Subcutaneous abdominal adipose tissue (tissue), 5 donors: Measurements from ENCODE around the gene NKIRAS2.

Source experiments
- H3K27ac ChIP-seq: one replicate; pipeline ENCODE4 v1.7.0; 2013; ENCODE audit warnings: low read depth, mild to moderate bottlenecking, inconsistent platforms, low read length, moderate library complexity
- H3K27me3 ChIP-seq, 5 donors: one replicate each; pipeline ENCODE4 v1.7.0; 2013; ENCODE audit warnings: low read length in 5 of 5, inconsistent platforms in 1 of 5; ENCODE audit not compliant: control insufficient read depth in 5 of 5, insufficient read depth in 4 of 5
- H3K36me3 ChIP-seq, 5 donors: one replicate each; pipeline ENCODE4 v1.7.0; 2013; ENCODE audit warnings: low read length in 5 of 5; ENCODE audit not compliant: control insufficient read depth in 5 of 5, insufficient read depth in 5 of 5
- H3K4me1 ChIP-seq, 5 donors: one replicate each; pipeline ENCODE4 v1.7.0; 2013; ENCODE audit warnings: low read length in 5 of 5, mild to moderate bottlenecking in 3 of 5, moderate library complexity in 1 of 5; ENCODE audit not compliant: control insufficient read depth in 5 of 5, insufficient read depth in 5 of 5
- H3K4me3 ChIP-seq, 5 donors: one replicate each; pipeline ENCODE4 v1.7.0; 2013; ENCODE audit warnings: low read length in 5 of 5, low read depth in 1 of 5
- H3K9ac ChIP-seq, 5 donors: one replicate each; pipeline ENCODE4 v1.7.0; 2013; ENCODE audit warnings: low read length in 5 of 5, mild to moderate bottlenecking in 4 of 5, moderate library complexity in 3 of 5
- H3K9me3 ChIP-seq, 5 donors: one replicate each; pipeline ENCODE4 v1.7.0; 2013; ENCODE audit warnings: low read length in 5 of 5; ENCODE audit not compliant: control insufficient read depth in 5 of 5
- donor health status: healthy.
- donor health status: healthy.
- donor health status: healthy.
- donor health status: healthy.
- donor health status: healthy.

NKIRAS2 gene

GRCh38 chr17:41976142-41976768 is 43.6 kb upstream of the NKIRAS2 start:
- Histone ChIP-seq H3K9me3 (no peaks in the 10 kb centered on the region), H3K4me3 (no peak overlapping the region), H3K9ac (peak overlapping the region in 1 of 5 donors; percentile 19), H3K27ac (peak overlapping the region; percentile 65), H3K36me3 (peaks cover 4 to 90% (median 81%) of the 10 kb centered on the region in 5 donors), H3K4me1 (peaks cover 7 to 36% (median 26%) of the 10 kb centered on the region in 5 donors), H3K27me3 (no peaks in the 10 kb centered on the region)

- Histone ChIP-seq H3K27ac (no peak overlapping the region), H3K27me3 (no peaks in the 10 kb centered on the region), H3K36me3 (peaks cover 4 to 93% (median 82%) of the 10 kb centered on the region in 5 donors)
These were observed 41.9 kb upstream of the NKIRAS2 start for GRCh38 chr17:41977991-41978390.

GRCh38 chr17:41982026-41982760 is 37.7 kb upstream of the NKIRAS2 start:
- H3K27ac ChIP-seq = no peak overlapping the region
- H3K4me3 ChIP-seq = no peak overlapping the region
- peaks cover 16 to 89% (median 69%) of the 10 kb centered on the region in 5 donors for H3K36me3 ChIP-seq
- peaks cover 0 to 5% (median 0%) of the 10 kb centered on the region in 5 donors for H3K4me1 ChIP-seq
- H3K27me3 ChIP-seq = no peaks in the 10 kb centered on the region
- H3K9ac ChIP-seq = no peak overlapping the region
- no peaks in the 10 kb centered on the region for H3K9me3 ChIP-seq

More at GRCh38 chr17:41977991-41978390, 41.9 kb upstream of the NKIRAS2 start:
- Histone ChIP-seq H3K4me3 (no peak overlapping the region), H3K9me3 (no peaks in the 10 kb centered on the region), H3K9ac (no peak overlapping the region), H3K4me1 (peaks cover 3 to 25% (median 18%) of the 10 kb centered on the region in 5 donors)

- peaks cover 0 to 6% (median 4%) of the 10 kb centered on the region in 5 donors for H3K4me1 ChIP-seq
- H3K27ac ChIP-seq = no peak overlapping the region
- H3K9me3 ChIP-seq = no peaks in the 10 kb centered on the region
- H3K9ac ChIP-seq = no peak overlapping the region
- H3K27me3 ChIP-seq = no peaks in the 10 kb centered on the region
- H3K4me3 ChIP-seq = no peak overlapping the region
- H3K36me3 ChIP-seq = peaks cover 28 to 93% (median 80%) of the 10 kb centered on the region in 5 donors
These were observed 35.4 kb upstream of the NKIRAS2 start for GRCh38 chr17:41984454-41984853.

GRCh38 chr17:41985919-41986318 is 34.0 kb upstream of the NKIRAS2 start:
- peaks cover 0 to 20% (median 12%) of the 10 kb centered on the region in 5 donors for H3K4me1 ChIP-seq
- no peak overlapping the region for H3K9ac ChIP-seq
- no peaks in the 10 kb centered on the region for H3K27me3 ChIP-seq
- no peak overlapping the region for H3K27ac ChIP-seq
- H3K4me3 ChIP-seq = no peak overlapping the region
- H3K36me3 ChIP-seq = peaks cover 31 to 94% (median 84%) of the 10 kb centered on the region in 5 donors
- no peaks in the 10 kb centered on the region for H3K9me3 ChIP-seq

GRCh38 chr17:41986634-41987033 is 33.3 kb upstream of the NKIRAS2 start:
- Histone ChIP-seq H3K4me3 (no peak overlapping the region), H3K36me3 (peaks cover 31 to 92% (median 84%) of the 10 kb centered on the region in 5 donors), H3K9me3 (no peaks in the 10 kb centered on the region), H3K27me3 (no peaks in the 10 kb centered on the region), H3K9ac (no peak overlapping the region), H3K4me1 (peaks cover 0 to 20% (median 12%) of the 10 kb centered on the region in 5 donors), H3K27ac (no peak overlapping the region)

GRCh38 chr17:41987642-41988041 is 32.2 kb upstream of the NKIRAS2 start:
- H3K9ac ChIP-seq = no peak overlapping the region
- peaks cover 31 to 92% (median 82%) of the 10 kb centered on the region in 5 donors for H3K36me3 ChIP-seq
- no peak overlapping the region for H3K27ac ChIP-seq
- H3K9me3 ChIP-seq = no peaks in the 10 kb centered on the region
- H3K4me3 ChIP-seq = no peak overlapping the region
- H3K4me1 ChIP-seq = peaks cover 0 to 22% (median 16%) of the 10 kb centered on the region in 5 donors
- H3K27me3 ChIP-seq = no peaks in the 10 kb centered on the region

- Histone ChIP-seq H3K4me3 (no peak overlapping the region), H3K9me3 (no peaks in the 10 kb centered on the region), H3K9ac (no peak overlapping the region), H3K36me3 (peaks cover 31 to 92% (median 82%) of the 10 kb centered on the region in 5 donors), H3K27me3 (no peaks in the 10 kb centered on the region), H3K4me1 (peaks cover 0 to 25% (median 19%) of the 10 kb centered on the region in 5 donors), H3K27ac (no peak overlapping the region)
These were observed 31.5 kb upstream of the NKIRAS2 start for GRCh38 chr17:41988418-41988817.

- Histone ChIP-seq H3K36me3 (peaks cover 31 to 90% (median 76%) of the 10 kb centered on the region in 5 donors), H3K27me3 (no peaks in the 10 kb centered on the region), H3K9ac (no peak overlapping the region), H3K9me3 (no peaks in the 10 kb centered on the region), H3K27ac (peak overlapping the region; percentile 45), H3K4me1 (peaks cover 0 to 26% (median 20%) of the 10 kb centered on the region in 5 donors), H3K4me3 (no peak overlapping the region)
These were observed 30.0 kb upstream of the NKIRAS2 start for GRCh38 chr17:41989702-41990419.
